HG03103 (cell line): ENCODE measurements around the gene MGAT5B.

Source experiments
- ATAC-seq: cut with Tn5 transposase; IDR thresholded peaks from one replicate; pipeline ENCODE4 v1.9.1; 2021; ENCODE audit warnings: low read depth; ENCODE audit not compliant: unreplicated experiment

MGAT5B gene

GRCh38 chr17:76946772-76947135 is 78.5 kb downstream of the MGAT5B start:
- ATAC-seq, result no peak

GRCh38 chr17:76947309-76947708 is 79.1 kb downstream of the MGAT5B start:
- no peak for ATAC-seq

- ATAC-seq, result no peak
These were observed 79.6 kb downstream of the MGAT5B start for GRCh38 chr17:76947771-76948170.

- ATAC-seq, result no peak
These were observed 80.1 kb downstream of the MGAT5B start for GRCh38 chr17:76948301-76948700.

- no peak for ATAC-seq
These were observed 80.6 kb downstream of the MGAT5B start for GRCh38 chr17:76948726-76949342.

GRCh38 chr17:76949913-76950695 is 81.9 kb downstream of the MGAT5B start:
- ATAC-seq, result no peak

GRCh38 chr17:76951375-76951905 is 83.2 kb downstream of the MGAT5B start:
- ATAC-seq, result no peak

- ATAC-seq, result no peak
These were observed 84.2 kb downstream of the MGAT5B start for GRCh38 chr17:76952402-76952801.

- ATAC-seq, result no peak
These were observed 84.9 kb downstream of the MGAT5B start for GRCh38 chr17:76953066-76953465.

GRCh38 chr17:76953946-76954345 is 85.7 kb downstream of the MGAT5B start:
- no peak for ATAC-seq

- no peak for ATAC-seq
These were observed 87.0 kb downstream of the MGAT5B start for GRCh38 chr17:76955191-76955590.

- ATAC-seq, result no peak
These were observed 88.8 kb downstream of the MGAT5B start for GRCh38 chr17:76956846-76957540.

- no peak for ATAC-seq
These were observed 89.7 kb downstream of the MGAT5B start for GRCh38 chr17:76957678-76958464.

- ATAC-seq, result no peak
These were observed 90.8 kb downstream of the MGAT5B start for GRCh38 chr17:76958974-76959373.

- ATAC-seq, result no peak
These were observed 93.7 kb downstream of the MGAT5B start for GRCh38 chr17:76961869-76962268.

GRCh38 chr17:76962858-76963257 is 94.7 kb downstream of the MGAT5B start:
- ATAC-seq, result no peak

GRCh38 chr17:76966016-76966415 is 97.8 kb downstream of the MGAT5B start:
- ATAC-seq, result no peak

- no peak for ATAC-seq
These were observed 98.4 kb downstream of the MGAT5B start for GRCh38 chr17:76966486-76967181.

- no peak for ATAC-seq
These were observed 99.6 kb downstream of the MGAT5B start for GRCh38 chr17:76967762-76968161.
